OCI-LY7 (cell line): ENCODE data around the gene TMC8. TPM values are rescaled to one million over a fixed set of nuclear protein-coding genes. Genes with fewer than 3 reads are reported as not detected.

Source experiments
- BruUV-seq: library from RNA; stranded (reverse); fragments of 400-500 nt; replicated peaks from 2 replicates; lab custom pipeline; 2021; lab: Mats Ljungman, UMichigan
- CTCF ChIA-PET: fragments of 300-600 bp; sonication (Branson Sonifier 250); formaldehyde crosslinking; loops from one replicate; lab custom pipeline; 2022; ENCODE audit warnings: antibody characterized with exemption; ENCODE audit not compliant: unreplicated experiment; lab: Charles Lee
- POLR2A ChIA-PET: fragments of 300-600 bp; sonication (Branson Sonifier 250); formaldehyde crosslinking; loops from one replicate; lab custom pipeline; 2022; ENCODE audit warnings: antibody characterized with exemption; lab: Charles Lee
- DNase-seq: peaks from one replicate; pipeline ENCODE4 v3.0.0-alpha.2; 2015; ENCODE audit warnings: low spot score
- H2AFZ ChIP-seq: fragments of 200-600 bp; sonication (generic), shearing (Covaris generic); 2 replicates; pipeline ENCODE4 v1.6.1; 2014; ENCODE audit warnings: mild to moderate bottlenecking, antibody characterized with exemption, low read length, moderate library complexity
- H3K27ac ChIP-seq: fragments of 200-600 bp; sonication (generic); 2 replicates; pipeline ENCODE4 v1.5.1; 2014; ENCODE audit warnings: mixed run types, low read depth, mild to moderate bottlenecking, moderate library complexity, low read length, inconsistent platforms; ENCODE audit not compliant: poor library complexity, severe bottlenecking
- H3K36me3 ChIP-seq: fragments of 200-600 bp; sonication (generic); 2 replicates; pipeline ENCODE4 v1.6.1; 2014; ENCODE audit warnings: mild to moderate bottlenecking, antibody characterized with exemption, low read length, moderate library complexity, mixed read lengths; ENCODE audit not compliant: insufficient read depth
- H3K4me1 ChIP-seq: fragments of 200-600 bp; sonication (generic); 2 replicates; pipeline ENCODE4 v1.5.1; 2014; ENCODE audit warnings: mild to moderate bottlenecking, low read length; ENCODE audit not compliant: insufficient read depth, poor library complexity, severe bottlenecking
- H3K4me2 ChIP-seq: fragments of 200-600 bp; sonication (generic); 2 replicates; pipeline ENCODE4 v1.6.1; 2014; ENCODE audit warnings: mild to moderate bottlenecking, low read length
- H3K4me3 ChIP-seq: fragments of 200-600 bp; sonication (generic); 2 replicates; pipeline ENCODE4 v1.5.1; 2014; ENCODE audit warnings: mild to moderate bottlenecking, low read depth, low read length; ENCODE audit not compliant: poor library complexity, severe bottlenecking
- H3K79me2 ChIP-seq: fragments of 200-600 bp; sonication (generic); 2 replicates; pipeline ENCODE4 v1.6.1; 2016; ENCODE audit warnings: low read depth, mild to moderate bottlenecking, low read length, moderate library complexity, mixed read lengths; ENCODE audit not compliant: insufficient read depth
- H3K9me2 ChIP-seq: fragments of 200-600 bp; sonication (generic); 2 replicates; pipeline ENCODE4 v1.6.1; 2016; ENCODE audit warnings: mild to moderate bottlenecking, low read length, mixed read lengths; ENCODE audit not compliant: insufficient read depth
- H3K9me3 ChIP-seq: fragments of 200-600 bp; sonication (generic); 2 replicates; pipeline ENCODE4 v1.6.1; 2014; ENCODE audit warnings: mild to moderate bottlenecking, mixed run types, low read length, mixed read lengths
- H4K20me1 ChIP-seq: fragments of 200-600 bp; sonication (generic); 2 replicates; pipeline ENCODE4 v1.6.1; 2014; ENCODE audit warnings: mild to moderate bottlenecking, antibody characterized with exemption, low read length, moderate library complexity, mixed read lengths; ENCODE audit not compliant: insufficient read depth
- EZH2phosphoT487 ChIP-seq: fragments of 200-600 bp; sonication (generic); IDR thresholded peaks from 2 replicates; pipeline ENCODE4 v1.6.1; 2018; ENCODE audit warnings: low read depth, borderline replicate concordance, mild to moderate bottlenecking, mixed run types, antibody characterized with exemption, low read length, moderate library complexity, mixed read lengths
- intact Hi-C: fragments of 100-400 bp; cut with micrococcal nuclease; formaldehyde crosslinking; loops from one replicate; pipeline ENCODE4 v1.10.0; 2022; ENCODE audit not compliant: unreplicated experiment
- total RNA-seq, 2 experiments: library from RNA; depleted of rRNA in 1 of 2; stranded (reverse); fragments of >200 nt in 1 of 2; shearing (Covaris generic) in 1 of 2; gene quantifications; 2 replicates each; pipeline ENCODE4 v1.2.3, GENCODE V29; 2014 to 2022
- TF ChIP-seq, protein P1 (sequence below): fragments of 200-600 bp; sonication (generic); conservative IDR thresholded peaks from 2 replicates; pipeline ENCODE4 v1.5.1; 2014; ENCODE audit warnings: mild to moderate bottlenecking, antibody characterized with exemption, low read length, moderate library complexity, mixed read lengths

The TMC8 gene
- total RNA-seq, 2 experiments from 2014 or later = 83.8 to 236 TPM

DNA sequence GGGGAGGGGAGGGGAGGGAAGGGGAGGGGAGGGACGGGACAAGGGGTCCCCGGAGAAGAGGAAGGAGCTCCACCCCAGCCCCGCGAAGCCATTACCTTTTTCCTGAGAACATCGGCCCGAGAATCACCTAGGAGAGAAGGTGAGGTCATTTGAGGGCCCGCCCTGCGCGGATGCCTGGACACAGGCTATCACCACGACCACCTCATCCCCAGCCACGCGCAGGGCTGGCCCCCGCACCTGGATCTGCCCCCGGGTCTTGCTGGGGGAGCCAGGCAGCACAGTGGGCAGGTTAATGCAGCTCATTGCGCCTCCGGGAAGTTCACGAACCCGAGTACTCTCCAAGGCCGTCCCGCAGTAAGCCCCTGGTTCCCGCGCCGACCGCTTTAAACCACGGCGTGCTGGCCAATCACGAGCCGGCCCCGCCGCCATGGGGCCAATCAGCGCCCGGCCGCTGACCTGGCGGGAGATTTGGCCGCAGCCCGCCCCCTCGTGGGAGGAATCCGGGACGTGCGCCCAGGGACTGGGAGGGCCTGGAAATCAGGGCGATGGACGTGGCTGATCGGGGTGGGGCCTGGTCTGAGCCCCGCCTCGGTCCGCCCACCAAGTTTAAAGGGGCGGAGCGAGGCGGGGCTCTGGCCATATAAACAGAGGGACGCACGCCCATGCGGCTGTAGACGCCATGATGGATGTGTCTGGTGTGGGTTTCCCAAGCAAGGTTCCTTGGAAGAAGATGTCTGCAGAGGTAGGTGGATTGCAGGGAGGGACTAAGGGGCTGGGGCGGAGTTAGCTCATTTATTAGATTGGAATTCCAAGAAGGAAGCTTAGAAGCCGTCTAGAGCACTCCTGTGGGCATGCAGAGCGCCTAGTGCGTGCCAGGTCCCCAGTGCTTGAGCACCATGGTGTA, 56.4 kb downstream of the TMC8 start, which contains the start of the genes AFMID and TK1:
Gene AFMID, plus strand, starts transcription at position 671 of the 904 bp plus-strand sequence. Its CDS starts 9 bp downstream, at position 680.
Gene TK1, minus strand, starts transcription at position 361 of the 904 bp plus-strand sequence. Its CDS starts 58 bp downstream, at position 303.
- Histone ChIP-seq H3K36me3 (peaks cover 57% of the 10 kb centered on the region), H3K79me2 (peaks cover 57% of the 10 kb centered on the region), H3K4me1 (peaks cover 60% of the 10 kb centered on the region), H3K9me2 (no peaks in the 10 kb centered on the region), H3K4me2 (peak within 1 kb of the TSS; percentile 84), H3K9me3 (no peaks in the 10 kb centered on the region), H4K20me1 (peaks cover 3% of the 10 kb centered on the region; the same call in 1 of the 2 replicates), H2AFZ (peak within 1 kb of the TSS; percentile 49; the same call in 1 of the 2 replicates), H3K4me3 (peak within 1 kb of the TSS; percentile 76), H3K27ac (peak within 1 kb of the TSS; percentile 41)
- POLR2A ChIA-PET = interaction anchor here (0.6 to 1.7 kb wide), 10 partner anchors 11 to 133 kb away, joined by 3 to 6 read pairs (median 4); partner anchors contain the start of gene TMC6
- no TSS peak for BruUV-seq
- peak; percentile 98 for DNase-seq
- intact Hi-C loops = loop anchor here (1.0 to 2.0 kb wide), 3 partner anchors 55 to 65 kb away; no protein-coding TSS in a partner anchor
- no peak for TF ChIP-seq EZH2phosphoT487
- TF ChIP-seq, protein P1, sequence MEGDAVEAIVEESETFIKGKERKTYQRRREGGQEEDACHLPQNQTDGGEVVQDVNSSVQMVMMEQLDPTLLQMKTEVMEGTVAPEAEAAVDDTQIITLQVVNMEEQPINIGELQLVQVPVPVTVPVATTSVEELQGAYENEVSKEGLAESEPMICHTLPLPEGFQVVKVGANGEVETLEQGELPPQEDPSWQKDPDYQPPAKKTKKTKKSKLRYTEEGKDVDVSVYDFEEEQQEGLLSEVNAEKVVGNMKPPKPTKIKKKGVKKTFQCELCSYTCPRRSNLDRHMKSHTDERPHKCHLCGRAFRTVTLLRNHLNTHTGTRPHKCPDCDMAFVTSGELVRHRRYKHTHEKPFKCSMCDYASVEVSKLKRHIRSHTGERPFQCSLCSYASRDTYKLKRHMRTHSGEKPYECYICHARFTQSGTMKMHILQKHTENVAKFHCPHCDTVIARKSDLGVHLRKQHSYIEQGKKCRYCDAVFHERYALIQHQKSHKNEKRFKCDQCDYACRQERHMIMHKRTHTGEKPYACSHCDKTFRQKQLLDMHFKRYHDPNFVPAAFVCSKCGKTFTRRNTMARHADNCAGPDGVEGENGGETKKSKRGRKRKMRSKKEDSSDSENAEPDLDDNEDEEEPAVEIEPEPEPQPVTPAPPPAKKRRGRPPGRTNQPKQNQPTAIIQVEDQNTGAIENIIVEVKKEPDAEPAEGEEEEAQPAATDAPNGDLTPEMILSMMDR = peak; percentile 67
- CTCF ChIA-PET = interaction anchor here (0.6 to 1.6 kb wide), 4 partner anchors 11 to 1770 kb away, joined by 3 to 5 read pairs (median 4); partner anchors contain the start of gene TMC8

Other genes with a start within 250 kb of the TMC8 start
- gene TNRC6C, start 172.1 kb upstream of the TMC8 start, total RNA-seq (2014; rRNA removed; shearing (Covaris generic)) = 8.5 and 14.2 TPM in 2 replicates
- 25.2 and 33.9 TPM in 2 replicates for gene TNRC6C, start 172.1 kb upstream of the TMC8 start, total RNA-seq (2022)
- 94.0 and 124 TPM in 2 replicates for gene TMC6, start 2.0 kb upstream of the TMC8 start, total RNA-seq (2014; rRNA removed; shearing (Covaris generic))
- 234 and 258 TPM in 2 replicates for gene TMC6, start 2.0 kb upstream of the TMC8 start, total RNA-seq (2022)
- not detected in 2 replicates for gene C17orf99, start 15.6 kb downstream of the TMC8 start, total RNA-seq (2014; rRNA removed; shearing (Covaris generic))
- gene C17orf99, start 15.6 kb downstream of the TMC8 start, total RNA-seq (2022) = 1.1 TPM in 2 replicates
- gene SYNGR2, start 37.8 kb downstream of the TMC8 start, total RNA-seq (2014; rRNA removed; shearing (Covaris generic)) = 21.3 and 35.4 TPM in 2 replicates
- 44.9 and 45.5 TPM in 2 replicates for gene SYNGR2, start 37.8 kb downstream of the TMC8 start, total RNA-seq (2022)
- gene TK1, start 56.3 kb downstream of the TMC8 start, total RNA-seq (2014; rRNA removed; shearing (Covaris generic)) = 108 and 118 TPM in 2 replicates
- gene TK1, start 56.3 kb downstream of the TMC8 start, total RNA-seq (2022) = 149 TPM in 2 replicates
- 87.8 and 89.1 TPM in 2 replicates for gene AFMID, start 56.6 kb downstream of the TMC8 start, total RNA-seq (2014; rRNA removed; shearing (Covaris generic))
- gene AFMID, start 56.6 kb downstream of the TMC8 start, total RNA-seq (2022) = 90.2 and 101 TPM in 2 replicates
- gene BIRC5, start 83.5 kb downstream of the TMC8 start, total RNA-seq (2014; rRNA removed; shearing (Covaris generic)) = 229 and 266 TPM in 2 replicates
- gene BIRC5, start 83.5 kb downstream of the TMC8 start, total RNA-seq (2022) = 184 and 190 TPM in 2 replicates
- gene TMEM235, start 100.9 kb downstream of the TMC8 start, total RNA-seq (2014; rRNA removed; shearing (Covaris generic)) = 0.32 TPM in 1 of 2 replicates, not detected in the other
- gene TMEM235, start 100.9 kb downstream of the TMC8 start, total RNA-seq (2022) = not detected in 2 replicates
- gene SOCS3, start 229.3 kb downstream of the TMC8 start, total RNA-seq (2014; rRNA removed; shearing (Covaris generic)) = not detected in 2 replicates
- gene SOCS3, start 229.3 kb downstream of the TMC8 start, total RNA-seq (2022) = not detected in 2 replicates
- gene PGS1, start 247.9 kb downstream of the TMC8 start, total RNA-seq (2014; rRNA removed; shearing (Covaris generic)) = 59.6 and 67.3 TPM in 2 replicates
- 61.3 and 68.2 TPM in 2 replicates for gene PGS1, start 247.9 kb downstream of the TMC8 start, total RNA-seq (2022)